ENCODE measurements around the gene CPED1.

CPED1 gene

DNA sequence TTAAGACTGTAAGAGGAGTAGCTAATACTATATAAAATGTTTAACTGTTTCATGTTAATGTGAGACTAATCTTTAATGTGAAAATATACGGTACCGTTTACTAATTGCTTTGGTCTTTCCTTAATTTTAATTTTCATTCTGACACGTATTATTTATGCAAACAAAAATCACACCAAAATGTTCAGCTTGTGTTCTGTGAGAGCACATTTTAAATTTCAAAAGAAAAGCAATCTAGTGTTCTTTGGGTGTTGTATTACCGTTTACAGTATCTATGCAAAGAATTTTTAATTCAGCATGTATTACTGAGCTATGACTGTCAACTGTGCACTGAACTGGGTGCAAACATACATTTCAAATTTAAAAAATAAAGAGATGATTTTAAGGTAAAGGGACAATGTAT, 342.5 kb downstream of the CPED1 start:
- no peak for DNase-seq

DNA sequence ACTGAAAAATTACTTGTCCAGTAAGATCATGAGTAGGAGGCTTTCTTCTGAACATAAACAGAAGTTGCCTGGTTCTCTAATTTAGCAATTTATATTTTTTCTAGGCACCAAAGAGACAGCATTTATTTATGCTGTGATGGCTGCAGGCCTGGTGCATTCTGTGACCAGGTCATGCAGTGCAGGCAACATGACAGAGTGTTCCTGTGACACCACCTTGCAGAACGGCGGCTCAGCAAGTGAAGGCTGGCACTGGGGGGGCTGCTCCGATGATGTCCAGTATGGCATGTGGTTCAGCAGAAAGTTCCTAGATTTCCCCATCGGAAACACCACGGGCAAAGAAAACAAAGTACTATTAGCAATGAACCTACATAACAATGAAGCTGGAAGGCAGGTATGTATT, 343.1 kb downstream of the CPED1 start:
- no peak for DNase-seq

DNA sequence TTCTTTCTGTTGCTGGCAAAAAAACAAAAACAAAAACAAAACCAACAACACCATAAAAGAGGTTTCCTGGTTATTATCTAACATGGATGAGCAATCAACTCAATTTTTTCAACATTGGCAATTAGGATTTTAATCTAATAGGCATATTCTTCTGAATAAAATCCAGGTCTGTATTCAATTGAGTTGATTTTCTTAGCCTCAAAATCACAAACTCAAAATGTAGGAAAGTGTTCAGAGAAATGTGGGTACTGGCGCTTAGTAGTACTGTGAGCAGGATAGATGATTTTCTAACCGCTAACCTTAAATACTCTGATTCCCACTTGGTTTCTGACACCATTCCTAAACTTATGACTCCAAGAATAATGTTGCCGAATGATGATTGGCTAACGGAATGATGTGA, 345.9 kb downstream of the CPED1 start:
- DNase-seq: no peak

DNA sequence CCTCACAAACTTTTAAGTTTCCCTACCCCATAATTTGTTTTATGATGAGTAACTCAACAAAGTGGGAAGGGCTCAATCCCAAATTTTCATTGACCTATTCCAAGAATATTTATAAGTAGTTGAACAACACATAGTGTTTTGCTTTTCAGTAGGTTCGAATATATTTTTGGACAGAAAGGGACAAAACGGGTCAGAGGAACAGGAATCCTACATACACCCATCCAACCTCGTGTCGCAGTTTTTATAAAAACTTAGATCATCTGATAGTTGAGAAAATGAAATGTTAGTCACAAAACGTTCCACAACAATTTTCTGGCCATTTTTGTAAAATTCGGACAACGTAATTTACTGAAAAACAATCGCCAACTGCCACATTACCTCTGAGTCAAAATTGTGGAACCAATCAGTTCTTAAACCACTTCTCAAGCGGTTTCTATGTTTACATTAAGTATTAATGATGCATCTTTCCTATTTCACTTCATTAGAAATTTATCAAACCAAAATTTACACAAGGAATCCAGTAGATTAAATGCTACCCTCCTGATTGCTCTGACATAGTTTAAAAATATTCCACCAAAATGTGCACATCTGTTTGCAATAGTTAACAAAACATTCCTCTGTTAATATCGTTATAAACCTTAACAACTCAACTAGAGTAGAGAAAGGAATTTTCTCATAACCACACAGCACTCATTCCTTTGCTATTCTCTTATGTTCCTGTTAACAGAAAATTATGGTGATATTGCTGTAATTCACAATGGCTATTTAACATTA, 346.6 kb downstream of the CPED1 start:
- no peak for DNase-seq

DNA sequence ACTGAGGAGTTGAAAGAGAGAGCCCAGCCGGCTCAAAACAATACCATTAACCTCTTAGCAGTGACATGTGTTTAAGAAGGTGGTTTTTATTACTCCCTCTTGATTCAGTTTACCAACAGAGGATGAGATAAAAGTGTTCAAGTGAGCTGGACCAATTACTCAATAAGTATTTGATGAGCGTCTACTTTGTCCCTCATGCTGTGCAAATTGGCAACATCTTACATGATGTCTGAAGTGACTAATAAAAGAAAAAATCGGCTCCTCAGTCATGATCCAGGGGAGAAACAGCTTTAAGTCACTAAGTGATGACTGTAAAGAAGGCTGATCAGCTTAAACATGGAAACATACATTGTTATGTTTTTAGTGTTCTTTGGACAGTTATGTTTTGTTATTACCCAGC, 348.1 kb downstream of the CPED1 start:
- DNase-seq: no peak

DNA sequence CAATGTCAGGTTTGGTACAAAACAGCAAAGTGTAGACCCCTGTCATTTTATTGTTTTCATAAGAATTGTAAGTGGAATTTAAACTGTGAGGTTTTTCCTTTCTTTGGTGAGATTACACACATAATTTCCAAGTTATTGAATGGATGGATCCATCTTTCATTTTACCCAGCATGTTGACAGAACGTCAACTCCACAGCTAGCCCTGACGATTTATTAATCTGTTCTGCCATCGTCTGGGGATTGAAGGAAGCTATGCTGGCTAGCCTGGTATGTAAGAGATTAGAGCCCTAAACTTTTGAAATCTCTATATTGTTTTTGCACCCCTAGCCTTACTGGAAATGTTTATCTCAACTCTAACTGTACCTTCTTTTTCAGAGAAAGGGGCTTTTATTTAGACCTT, 348.9 kb downstream of the CPED1 start:
- no peak for DNase-seq

DNA sequence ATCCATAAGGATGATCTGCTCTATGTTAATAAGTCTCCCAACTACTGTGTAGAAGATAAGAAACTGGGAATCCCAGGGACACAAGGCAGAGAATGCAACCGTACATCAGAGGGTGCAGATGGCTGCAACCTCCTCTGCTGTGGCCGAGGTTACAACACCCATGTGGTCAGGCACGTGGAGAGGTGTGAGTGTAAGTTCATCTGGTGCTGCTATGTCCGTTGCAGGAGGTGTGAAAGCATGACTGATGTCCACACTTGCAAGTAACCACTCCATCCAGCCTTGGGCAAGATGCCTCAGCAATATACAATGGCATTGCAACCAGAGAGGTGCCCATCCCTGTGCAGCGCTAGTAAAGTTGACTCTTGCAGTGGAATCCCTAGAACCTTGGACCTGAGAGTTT, 350.6 kb downstream of the CPED1 start:
- no peak for DNase-seq

DNA sequence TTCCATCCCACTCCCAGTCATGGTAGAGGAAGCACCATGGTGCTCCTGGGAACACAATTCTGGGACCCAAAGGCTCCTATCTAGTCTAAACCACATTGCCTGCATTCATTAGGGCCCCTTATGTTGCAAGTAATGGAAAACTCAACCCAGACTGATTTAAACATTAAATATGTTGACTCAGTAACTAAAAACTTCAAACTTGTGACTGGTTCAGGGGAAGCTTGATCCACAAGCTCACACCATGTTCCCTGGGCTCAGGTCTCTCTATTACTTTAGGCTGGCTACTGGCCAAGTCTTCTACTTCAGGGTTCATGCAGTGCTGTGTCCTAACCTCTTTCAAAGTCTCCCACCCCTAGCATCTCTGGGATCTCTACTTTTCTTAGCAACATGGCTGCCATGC, 353.4 kb downstream of the CPED1 start:
- no peak for DNase-seq

DNA sequence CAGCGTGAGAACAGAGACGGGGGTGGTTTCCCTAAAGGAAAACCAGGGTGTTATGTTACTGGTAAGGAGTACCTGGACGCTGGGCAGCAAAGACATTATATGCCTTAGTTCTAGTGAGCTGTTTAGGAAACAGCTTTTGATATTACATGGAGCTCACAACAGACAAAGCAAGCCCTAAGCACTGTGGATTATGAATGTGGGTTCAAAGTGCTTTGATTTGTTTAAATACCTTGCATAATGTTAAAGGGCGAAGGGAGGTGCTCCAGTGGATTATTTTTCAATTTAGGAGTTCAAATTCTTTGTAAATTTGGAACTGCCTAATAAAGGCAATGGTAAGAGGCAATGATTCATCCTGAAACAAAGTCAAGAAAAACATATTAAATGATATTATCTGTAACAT, 354.1 kb downstream of the CPED1 start:
- DNase-seq: no peak

DNA sequence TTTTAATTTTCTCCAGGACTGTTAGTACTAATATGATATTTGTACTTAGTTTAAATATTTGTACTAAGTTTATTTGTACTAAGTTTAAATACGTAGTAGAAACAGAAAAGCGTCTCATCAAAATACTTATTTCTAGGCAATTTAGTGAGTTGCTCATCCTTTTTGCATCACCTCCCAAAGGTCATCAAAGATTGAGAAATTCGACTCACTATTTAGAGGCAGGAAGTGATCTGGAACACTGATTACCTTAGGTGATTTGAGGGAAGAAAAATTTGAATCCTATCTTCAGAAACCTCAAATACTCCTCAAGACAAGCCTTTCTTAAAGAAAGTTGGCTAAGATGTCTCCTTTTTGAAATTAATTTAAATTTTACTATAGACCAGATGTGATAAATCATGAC, 354.8 kb downstream of the CPED1 start:
- no peak for DNase-seq

DNA sequence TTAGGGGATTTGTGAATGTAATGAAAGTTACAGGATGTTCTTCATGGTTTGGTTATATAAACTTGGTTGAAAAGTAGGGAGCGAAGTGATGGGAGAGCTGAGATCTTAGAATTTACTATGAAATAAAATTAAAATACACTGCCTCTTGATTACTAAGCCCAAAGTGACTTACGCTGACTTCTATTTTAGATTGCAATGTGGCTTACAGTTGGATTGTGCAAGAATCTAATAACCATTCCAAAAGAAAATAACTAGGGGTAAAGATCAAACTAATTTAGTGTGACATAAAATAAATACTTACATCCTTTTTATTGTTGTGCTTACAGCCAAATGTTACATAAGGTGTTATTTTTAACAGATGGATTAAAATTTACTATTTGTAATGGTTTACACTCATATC, 355.6 kb downstream of the CPED1 start:
- DNase-seq: no peak

DNA sequence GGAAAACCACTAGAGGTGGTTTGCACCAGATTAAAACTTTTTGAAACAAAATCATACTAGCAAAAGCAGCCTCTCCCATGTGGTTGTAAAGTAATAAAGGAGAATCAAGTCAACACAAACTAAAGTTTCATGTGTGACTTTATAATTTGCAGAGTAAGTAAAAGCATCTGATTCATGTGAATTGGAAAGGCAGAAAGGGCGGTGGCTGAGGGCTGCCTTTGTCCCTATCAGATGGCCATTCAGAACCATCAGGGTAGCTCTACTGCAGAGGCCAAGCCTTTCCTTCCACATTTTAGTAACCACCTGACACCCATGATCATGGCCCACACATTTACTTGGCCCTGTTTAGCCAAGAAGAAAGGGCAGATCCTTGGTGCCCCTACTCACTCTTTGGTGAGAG, 356.0 kb downstream of the CPED1 start:
- DNase-seq: no peak
